Measurements from ENCODE around the gene DLX5.
"Not testable (repeated sequence)": the region's sequence is repeated elsewhere in the genome, so short reads cannot be mapped to it uniquely, and the experiment has no call there.

Gene DLX5

GRCh38 chr7:97024209-97025129 lies at the start of gene DLX5:
TSS of gene DLX5 (minus strand) at chr7:97024831. CDS start at chr7:97024623, 208 bp downstream.
- DNase-seq (ENCODE audit: low spot score) (no peak), ATAC-seq (ENCODE audit: low read depth) (peak; percentile 62)
- peak within 1 kb of the TSS; percentile 11 for H3K4me3 ChIP-seq (ENCODE audit: severe bottlenecking)
- no peak within 1 kb of the TSS for H3K27ac ChIP-seq (ENCODE audit: poor library complexity, severe bottlenecking)
- H3K4me1 ChIP-seq (ENCODE audit: insufficient read depth, poor library complexity, severe bottlenecking), result no peaks in the 10 kb centered on the region
- H3K27me3 ChIP-seq (ENCODE audit: insufficient read depth, poor library complexity, severe bottlenecking), result peaks cover 86% of the 10 kb centered on the region
- no peaks in the 10 kb centered on the region for H3K36me3 ChIP-seq (ENCODE audit: low read depth)
- no peak for TF ChIP-seq CTCF (IDR thresholded peaks at IDR 0.05; ENCODE audit: poor library complexity, severe bottlenecking)
- no peaks in the 10 kb centered on the region for H3K9me3 ChIP-seq (ENCODE audit: severe bottlenecking)

GRCh38 chr7:97072025-97072424 lies 47.4 kb upstream of the DLX5 start:
- not testable (repeated sequence) for H3K27ac ChIP-seq (ENCODE audit: poor library complexity, severe bottlenecking); H3K4me1 ChIP-seq (ENCODE audit: insufficient read depth, poor library complexity, severe bottlenecking); H3K9me3 ChIP-seq (ENCODE audit: severe bottlenecking); H3K36me3 ChIP-seq (ENCODE audit: low read depth); ATAC-seq (ENCODE audit: low read depth); DNase-seq (ENCODE audit: low spot score); H3K4me3 ChIP-seq (ENCODE audit: severe bottlenecking); H3K27me3 ChIP-seq (ENCODE audit: insufficient read depth, poor library complexity, severe bottlenecking)

DNA sequence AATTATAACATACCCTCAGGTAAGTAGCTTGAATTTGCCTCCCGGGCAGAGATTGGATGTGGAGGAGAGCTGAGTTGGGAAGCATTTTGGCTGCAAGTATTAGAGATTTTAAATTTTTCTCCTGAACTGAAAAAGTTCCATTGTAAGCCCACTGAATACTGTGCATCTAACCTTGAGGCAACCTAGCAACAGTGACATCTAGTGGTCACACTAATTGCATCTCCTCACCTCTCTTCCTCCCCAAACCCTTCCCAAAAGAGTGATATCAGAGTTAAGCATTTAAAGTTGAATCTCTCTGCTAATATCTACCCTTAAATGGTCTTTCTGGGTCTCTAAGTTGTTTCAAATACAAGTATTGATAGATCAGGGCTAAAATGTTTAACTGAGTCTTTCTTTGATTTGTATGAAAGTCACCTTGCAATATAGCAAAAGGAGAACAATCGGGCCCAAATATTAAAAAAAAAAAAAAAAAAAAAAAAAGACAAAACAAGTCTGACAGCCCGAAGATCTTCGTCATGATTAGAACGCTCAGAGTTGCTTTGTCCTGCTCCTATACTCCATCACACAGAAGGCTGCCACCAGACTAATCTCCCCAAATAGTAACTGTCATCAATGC lies 40.4 kb upstream of the DLX5 start:
- H3K27ac ChIP-seq (ENCODE audit: poor library complexity, severe bottlenecking), result no peak overlapping the region
- TF ChIP-seq CTCF (IDR thresholded peaks at IDR 0.05; ENCODE audit: poor library complexity, severe bottlenecking), result peak; percentile 84
- no peaks in the 10 kb centered on the region for H3K36me3 ChIP-seq (ENCODE audit: low read depth)
- H3K4me3 ChIP-seq (ENCODE audit: severe bottlenecking), result no peak overlapping the region
- H3K4me1 ChIP-seq (ENCODE audit: insufficient read depth, poor library complexity, severe bottlenecking), result no peaks in the 10 kb centered on the region
- no peaks in the 10 kb centered on the region for H3K9me3 ChIP-seq (ENCODE audit: severe bottlenecking)
- H3K27me3 ChIP-seq (ENCODE audit: insufficient read depth, poor library complexity, severe bottlenecking), result peaks cover 10% of the 10 kb centered on the region
- ATAC-seq (ENCODE audit: low read depth) (peak; percentile 84), DNase-seq (ENCODE audit: low spot score) (no peak)

- DNase-seq (ENCODE audit: low spot score) (no peak), ATAC-seq (ENCODE audit: low read depth) (no peak)
- no peak overlapping the region for H3K4me3 ChIP-seq (ENCODE audit: severe bottlenecking)
- no peaks in the 10 kb centered on the region for H3K9me3 ChIP-seq (ENCODE audit: severe bottlenecking)
- H3K4me1 ChIP-seq (ENCODE audit: insufficient read depth, poor library complexity, severe bottlenecking), result no peaks in the 10 kb centered on the region
- peaks cover 10% of the 10 kb centered on the region for H3K27me3 ChIP-seq (ENCODE audit: insufficient read depth, poor library complexity, severe bottlenecking)
- TF ChIP-seq CTCF (IDR thresholded peaks at IDR 0.05; ENCODE audit: poor library complexity, severe bottlenecking), result no peak
- no peaks in the 10 kb centered on the region for H3K36me3 ChIP-seq (ENCODE audit: low read depth)
- no peak overlapping the region for H3K27ac ChIP-seq (ENCODE audit: poor library complexity, severe bottlenecking)
These were observed 39.4 kb upstream of the DLX5 start for GRCh38 chr7:97064020-97064419.

- H3K4me3 ChIP-seq (ENCODE audit: severe bottlenecking), result no peak overlapping the region
- DNase-seq (ENCODE audit: low spot score) (no peak), ATAC-seq (ENCODE audit: low read depth) (no peak)
- H3K9me3 ChIP-seq (ENCODE audit: severe bottlenecking), result no peaks in the 10 kb centered on the region
- no peak overlapping the region for H3K27ac ChIP-seq (ENCODE audit: poor library complexity, severe bottlenecking)
- no peak for TF ChIP-seq CTCF (IDR thresholded peaks at IDR 0.05; ENCODE audit: poor library complexity, severe bottlenecking)
- no peaks in the 10 kb centered on the region for H3K36me3 ChIP-seq (ENCODE audit: low read depth)
- no peaks in the 10 kb centered on the region for H3K4me1 ChIP-seq (ENCODE audit: insufficient read depth, poor library complexity, severe bottlenecking)
- H3K27me3 ChIP-seq (ENCODE audit: insufficient read depth, poor library complexity, severe bottlenecking), result peaks cover 37% of the 10 kb centered on the region
These were observed 18.6 kb upstream of the DLX5 start for GRCh38 chr7:97043281-97043680.
